CD14-positive monocyte (primary cell): ENCODE data around the gene SNCB. TPM values are rescaled to one million over a fixed set of nuclear protein-coding genes. Genes with fewer than 3 reads are reported as not detected.

ENCODE experiments used
- DNase-seq, 3 donors: peaks; one replicate each; pipeline ENCODE4 v3.0.0-alpha.2; 2011 to 2022
- H2AFZ ChIP-seq: 2 replicates; pipeline ENCODE4 v1.6.0; 2012; ENCODE audit warnings: mild to moderate bottlenecking, low read depth, low read length, inconsistent platforms; ENCODE audit not compliant: insufficient read depth, poor library complexity, severe bottlenecking
- H3K27ac ChIP-seq, 2 donors: 1 replicate in 1 of 2; 2 replicates in 1 of 2; pipeline ENCODE4 v1.5.1; 2012 to 2013; ENCODE audit warnings: low read length in 2 of 2, control low read depth in 1 of 2, inconsistent platforms in 1 of 2, low read depth in 1 of 2, mild to moderate bottlenecking in 1 of 2
- H3K27me3 ChIP-seq, 2 donors: one replicate each; pipeline versions ENCODE4 v1.6.0 to v1.6.1; 2011 to 2013; ENCODE audit warnings: low read length in 2 of 2; ENCODE audit not compliant: control insufficient read depth in 2 of 2, insufficient read depth in 2 of 2
- H3K36me3 ChIP-seq, 2 donors: replicated peaks in 1 of 2; 1 replicate in 1 of 2; 2 replicates in 1 of 2; pipeline versions ENCODE4 v1.5.1 to v1.6.1; 2012 to 2013; ENCODE audit warnings: low read length in 2 of 2, control low read depth in 1 of 2, inconsistent platforms in 1 of 2, mild to moderate bottlenecking in 1 of 2; ENCODE audit not compliant: insufficient read depth in 2 of 2, control insufficient read depth in 1 of 2
- H3K4me1 ChIP-seq, 2 donors: 1 replicate in 1 of 2; 2 replicates in 1 of 2; pipeline versions ENCODE4 v1.5.1 to v1.6.1; 2012 to 2013; ENCODE audit warnings: low read length in 2 of 2, control low read depth in 1 of 2, inconsistent platforms in 1 of 2, mild to moderate bottlenecking in 1 of 2, moderate library complexity in 1 of 2; ENCODE audit not compliant: insufficient read depth in 2 of 2, control insufficient read depth in 1 of 2
- H3K4me2 ChIP-seq: replicated peaks from 2 replicates; pipeline ENCODE3; 2012; ENCODE audit warnings: low read length, moderate library complexity, mild to moderate bottlenecking; ENCODE audit not compliant: poor library complexity, severe bottlenecking; ENCODE audit errors: extremely low read depth
- H3K4me3 ChIP-seq, 3 experiments: fragments of 200-600 bp in 1 of 3; sonication (generic) in 1 of 3; replicated peaks in 1 of 3; 1 replicate in 2 of 3; 2 replicates in 1 of 3; pipeline ENCODE4 v1.5.1; 2011 to 2013; ENCODE audit warnings: low read length in 3 of 3, mild to moderate bottlenecking in 3 of 3, control low read depth in 2 of 3, low read depth in 2 of 3, inconsistent platforms in 1 of 3, moderate library complexity in 1 of 3
- H3K79me2 ChIP-seq: 2 replicates; pipeline ENCODE4 v1.6.0; 2012; ENCODE audit warnings: mild to moderate bottlenecking, control low read depth, inconsistent platforms, low read length, moderate library complexity; ENCODE audit not compliant: insufficient read depth
- H3K9ac ChIP-seq: 2 replicates; pipeline ENCODE4 v1.6.0; 2017; ENCODE audit warnings: low read length, mild to moderate bottlenecking; ENCODE audit not compliant: insufficient read depth, poor library complexity, severe bottlenecking
- H3K9me3 ChIP-seq, 2 donors: replicated peaks in 1 of 2; 1 replicate in 1 of 2; 2 replicates in 1 of 2; pipeline versions ENCODE4 v1.5.1 to v1.6.1; 2012 to 2013; ENCODE audit warnings: low read length in 2 of 2, control low read depth in 1 of 2; ENCODE audit not compliant: control insufficient read depth in 1 of 2, insufficient read depth in 1 of 2
- H4K20me1 ChIP-seq: 2 replicates; pipeline ENCODE4 v1.6.0; 2012; ENCODE audit warnings: mild to moderate bottlenecking, low read length, control low read depth, moderate library complexity; ENCODE audit not compliant: insufficient read depth
- H3K27ac Mint-ChIP-seq, 7 donors: one replicate each; pipeline ENCODE4 v1.8.0; 2020; ENCODE audit warnings: mild to moderate bottlenecking in 7 of 7, mixed read lengths in 7 of 7, moderate library complexity in 6 of 7, inconsistent platforms in 2 of 7
- H3K27me3 Mint-ChIP-seq, 3 donors: one replicate each; pipeline ENCODE4 v1.8.0; 2021 to 2022; ENCODE audit warnings: low read depth in 3 of 3, mild to moderate bottlenecking in 3 of 3, mixed read lengths in 3 of 3, moderate library complexity in 3 of 3, inconsistent platforms in 1 of 3
- H3K36me3 Mint-ChIP-seq, 2 donors: one replicate each; pipeline ENCODE4 v1.8.0; 2020; ENCODE audit warnings: mixed read lengths in 2 of 2, inconsistent platforms in 1 of 2, mild to moderate bottlenecking in 1 of 2
- H3K4me1 Mint-ChIP-seq: one replicate; pipeline ENCODE4 v1.8.0; 2020; ENCODE audit warnings: mild to moderate bottlenecking, mixed read lengths
- H3K4me3 Mint-ChIP-seq, 2 donors: one replicate each; pipeline ENCODE4 v1.8.0; 2020; ENCODE audit warnings: mild to moderate bottlenecking in 2 of 2, mixed read lengths in 2 of 2, moderate library complexity in 1 of 2
- H3K9me3 Mint-ChIP-seq, 7 donors: one replicate each; pipeline ENCODE4 v1.8.0; 2020 to 2022; ENCODE audit warnings: mixed read lengths in 7 of 7, mild to moderate bottlenecking in 6 of 7, moderate library complexity in 6 of 7, inconsistent platforms in 2 of 7
- CTCF ChIP-seq: fragments of 200-600 bp; IDR thresholded peaks from one replicate; pipeline ENCODE4 v1.8.0; 2022; ENCODE audit warnings: antibody characterized with exemption, mild to moderate bottlenecking
- WGBS: methylation state at CpG from one replicate; pipeline ENCODE4 v1.1.5; 2013; ENCODE audit warnings: missing lambda C conversion rate; ENCODE audit not compliant: insufficient coverage; 5-methylcytosine and 5-hydroxymethylcytosine counted together
- intact Hi-C, 2 donors: fragments of 100-400 bp; cut with micrococcal nuclease; formaldehyde crosslinking; loops; one replicate each; pipeline versions ENCODE4 v1.15.0 to v1.15.1; 2023
- polyA plus RNA-seq, 3 donors: library from polyadenylated mRNA; depleted of rRNA in 1 of 3; unstranded in 2 of 3; stranded (reverse) in 1 of 3; fragments of 300-500 nt in 2 of 3; fragments of >200 nt in 1 of 3; fragmentation: Illumina TruSeq in 2 of 3; gene quantifications; 1 replicate in 2 of 3; 2 replicates in 1 of 3; pipeline ENCODE4 v1.2.3, GENCODE V29; 2012 to 2021

The SNCB gene
- polyA plus RNA-seq, 3 donors: not detected

GRCh38 chr5:176624142-176624541 lies 6.2 kb downstream of the SNCB start:
- peaks cover 17% of the 10 kb centered on the region for H3K4me1 Mint-ChIP-seq
- Histone ChIP-seq H2AFZ (no peak overlapping the region), H3K79me2 (no peaks in the 10 kb centered on the region), H3K4me1 (peaks cover 19 to 20% of the 10 kb centered on the region in 2 donors), H3K4me3 (no peak overlapping the region), H3K9me3 (peaks cover 10 to 18% of the 10 kb centered on the region in 2 donors), H3K4me2 (no peak overlapping the region), H3K27ac (no peak overlapping the region), H3K36me3 (no peaks in the 10 kb centered on the region), H3K27me3 (peaks cover 24 to 77% of the 10 kb centered on the region in 2 donors), H3K9ac (no peak overlapping the region), H4K20me1 (no peaks in the 10 kb centered on the region)
- H3K36me3 Mint-ChIP-seq: peaks cover 6% of the 10 kb centered on the region in 2 donors
- DNase-seq: no peak
- WGBS: no CpG with 5 or more reads among the region's 4 CpGs
- H3K27ac Mint-ChIP-seq: peak overlapping the region in 1 of 7 donors; percentile 56
- peaks cover 54 to 79% (median 71%) of the 10 kb centered on the region in 3 donors for H3K27me3 Mint-ChIP-seq
- peaks cover 0 to 20% (median 14%) of the 10 kb centered on the region in 7 donors for H3K9me3 Mint-ChIP-seq
- intact Hi-C loops: no loop called here
- H3K4me3 Mint-ChIP-seq: no peak overlapping the region
- no peak for TF ChIP-seq CTCF

DNA sequence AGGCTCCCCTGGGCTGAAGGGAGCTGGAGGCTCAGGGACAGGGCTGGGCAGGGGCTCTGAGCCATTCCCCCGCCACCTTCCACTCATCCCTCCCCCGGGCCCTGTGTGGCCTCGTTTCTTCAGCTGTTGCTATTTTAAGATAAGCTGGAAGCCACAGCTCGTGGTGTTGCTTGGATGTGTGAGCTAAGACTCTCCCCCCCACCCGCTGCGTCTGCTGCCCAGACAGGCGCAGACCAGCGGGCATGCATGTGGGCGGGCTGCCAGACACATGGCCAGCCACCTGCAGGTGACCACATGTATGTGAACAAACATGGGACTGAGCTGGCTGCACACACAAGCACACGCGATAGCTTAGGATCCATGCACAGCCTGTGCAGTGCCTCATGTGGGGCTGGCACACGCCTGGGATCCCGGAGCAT lies 8.7 kb downstream of the SNCB start:
- DNase-seq: no peak
- Mint-ChIP-seq H3K36me3 (peaks cover 6% of the 10 kb centered on the region in 2 donors), H3K27ac (no peak overlapping the region), H3K4me3 (peak overlapping the region in 1 of 2 donors; percentile 0), H3K9me3 (peaks cover 0 to 29% (median 19%) of the 10 kb centered on the region in 7 donors), H3K4me1 (peaks cover 20% of the 10 kb centered on the region), H3K27me3 (peaks cover 60 to 82% (median 71%) of the 10 kb centered on the region in 3 donors)
- Histone ChIP-seq H3K4me2 (no peak overlapping the region), H3K4me3 (no peak overlapping the region), H3K27ac (no peak overlapping the region), H4K20me1 (no peaks in the 10 kb centered on the region), H3K27me3 (peaks cover 22 to 75% of the 10 kb centered on the region in 2 donors), H3K36me3 (no peaks in the 10 kb centered on the region), H3K79me2 (no peaks in the 10 kb centered on the region), H3K4me1 (peaks cover 19 to 24% of the 10 kb centered on the region in 2 donors), H3K9me3 (peaks cover 14 to 28% of the 10 kb centered on the region in 2 donors), H2AFZ (no peak overlapping the region), H3K9ac (no peak overlapping the region)
- intact Hi-C loops: no loop called here
- WGBS: 63% methylated on average over 8 of the region's 13 CpGs
- TF ChIP-seq CTCF: no peak
